HFF-Myc (cell line): ENCODE results near the gene FH.

ENCODE experiments used
- DNase-seq: peaks from one replicate; pipeline ENCODE4 v3.0.0-alpha.2; 2011; ENCODE audit warnings: low read depth; ENCODE audit errors: extremely low read depth
- H3K4me3 ChIP-seq: replicated peaks from 2 replicates; pipeline ENCODE4 v1.5.1; 2011; ENCODE audit warnings: low read depth, mild to moderate bottlenecking, control low read depth, low read length
- CTCF ChIP-seq: IDR thresholded peaks from 2 replicates; pipeline ENCODE4 v1.5.1; 2012; ENCODE audit warnings: mild to moderate bottlenecking, low read depth, low read length, control low read depth; ENCODE audit errors: missing control alignments

Gene FH

GRCh38 chr1:241503444-241503843, 16.1 kb downstream of the FH start:
- H3K4me3 ChIP-seq, result no peak overlapping the region
- DNase-seq, result no peak
- no peak for TF ChIP-seq CTCF

- peak; percentile 45 for TF ChIP-seq CTCF
- H3K4me3 ChIP-seq, result no peak overlapping the region
- DNase-seq, result no peak
Measured at GRCh38 chr1:241499910-241500309, 19.6 kb downstream of the FH start.

GRCh38 chr1:241495741-241496140, 23.8 kb downstream of the FH start:
- TF ChIP-seq CTCF, result no peak
- DNase-seq, result no peak
- H3K4me3 ChIP-seq, result no peak overlapping the region

GRCh38 chr1:241488739-241489138, 30.8 kb downstream of the FH start:
- no peak for DNase-seq

GRCh38 chr1:241485554-241485992, 34.0 kb downstream of the FH start:
- TF ChIP-seq CTCF, result peak; percentile 42
- no peak for DNase-seq

More at GRCh38 chr1:241488739-241489138, 30.8 kb downstream of the FH start:
- TF ChIP-seq CTCF, result no peak
- no peak overlapping the region for H3K4me3 ChIP-seq

GRCh38 chr1:241485145-241485544, 34.4 kb downstream of the FH start:
- no peak for DNase-seq
- no peak for TF ChIP-seq CTCF
- no peak overlapping the region for H3K4me3 ChIP-seq

More at GRCh38 chr1:241485554-241485992, 34.0 kb downstream of the FH start:
- no peak overlapping the region for H3K4me3 ChIP-seq

- TF ChIP-seq CTCF, result no peak
- no peak for DNase-seq
- H3K4me3 ChIP-seq, result no peak overlapping the region
Measured at GRCh38 chr1:241482761-241483250, 36.7 kb downstream of the FH start.
